SKM-1 (cell line): ENCODE data around the gene SP1.
"Not testable (repeated sequence)": the region's sequence is repeated elsewhere in the genome, so short reads cannot be mapped to it uniquely, and the experiment has no call there.

ENCODE experiments used
- DNase-seq: peaks from one replicate; lab custom pipeline; 2025; ENCODE audit not compliant: unreplicated experiment; lab: John Stamatoyannopoulos, UW

Gene SP1

GRCh38 chr12:53358836-53359419 is 21.0 kb upstream of the SP1 start:
- DNase-seq: no peak

DNA sequence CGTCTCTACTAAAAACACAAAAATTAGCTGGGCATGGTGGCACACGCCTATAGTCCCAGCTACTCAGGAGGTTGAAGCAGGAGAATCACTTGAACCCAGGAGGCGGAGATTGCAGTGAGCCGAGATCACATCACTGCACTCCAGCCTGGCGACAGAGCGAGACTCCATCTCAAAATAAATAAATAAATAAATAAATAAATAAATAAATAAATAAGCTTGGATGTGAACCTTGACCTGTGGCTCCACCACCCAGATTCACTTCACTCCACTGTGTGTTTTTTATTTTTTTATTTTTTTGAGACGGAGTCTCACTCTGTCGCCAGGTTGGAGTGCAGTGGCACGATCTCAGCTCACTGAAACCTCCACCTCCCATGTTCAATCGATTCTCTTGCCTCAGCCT is 18.3 kb upstream of the SP1 start:
- DNase-seq: not testable (repeated sequence)

GRCh38 chr12:53365245-53365904 is 14.6 kb upstream of the SP1 start:
- DNase-seq: peak; percentile 4

- not testable (repeated sequence) for DNase-seq
Measured at GRCh38 chr12:53373554-53374133, 6.3 kb upstream of the SP1 start.

GRCh38 chr12:53374277-53374676 is 5.7 kb upstream of the SP1 start:
- DNase-seq: not testable (repeated sequence)

GRCh38 chr12:53376747-53377146 is 3.2 kb upstream of the SP1 start:
- no peak for DNase-seq

- DNase-seq: no peak
Measured at GRCh38 chr12:53378222-53378621, 1.8 kb upstream of the SP1 start.

DNA sequence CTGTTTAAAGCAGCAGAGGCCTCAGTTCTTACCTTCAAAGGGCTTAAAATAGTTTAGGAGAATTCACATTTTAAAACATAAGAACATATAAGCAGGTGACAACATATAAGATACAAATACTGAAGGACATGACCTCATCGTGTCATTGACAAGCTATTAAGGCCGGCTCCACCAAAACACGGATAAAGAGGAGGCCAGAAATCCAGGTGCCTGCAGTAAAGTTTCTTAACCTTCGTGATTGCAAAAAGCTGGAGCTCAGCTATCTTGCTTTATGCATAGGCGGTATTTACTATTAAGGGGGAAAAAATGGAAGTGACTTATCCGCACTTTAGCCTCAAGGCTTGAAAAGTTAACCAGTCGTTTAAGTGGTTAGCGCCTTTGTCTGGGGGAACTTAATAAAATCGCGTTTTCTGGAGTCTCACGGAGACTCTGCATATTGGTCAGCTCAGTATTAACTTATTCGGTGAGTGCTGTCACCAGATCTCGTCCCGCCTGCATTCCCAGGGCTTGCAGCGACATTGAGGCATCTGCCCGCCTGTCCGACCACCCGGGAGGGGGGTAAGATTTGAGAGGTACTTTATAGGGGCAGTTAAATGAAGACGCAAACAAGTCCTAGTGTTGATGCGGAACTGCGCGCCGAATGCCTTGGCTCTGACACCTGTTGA is 1.1 kb upstream of the SP1 start:
- DNase-seq: no peak

DNA sequence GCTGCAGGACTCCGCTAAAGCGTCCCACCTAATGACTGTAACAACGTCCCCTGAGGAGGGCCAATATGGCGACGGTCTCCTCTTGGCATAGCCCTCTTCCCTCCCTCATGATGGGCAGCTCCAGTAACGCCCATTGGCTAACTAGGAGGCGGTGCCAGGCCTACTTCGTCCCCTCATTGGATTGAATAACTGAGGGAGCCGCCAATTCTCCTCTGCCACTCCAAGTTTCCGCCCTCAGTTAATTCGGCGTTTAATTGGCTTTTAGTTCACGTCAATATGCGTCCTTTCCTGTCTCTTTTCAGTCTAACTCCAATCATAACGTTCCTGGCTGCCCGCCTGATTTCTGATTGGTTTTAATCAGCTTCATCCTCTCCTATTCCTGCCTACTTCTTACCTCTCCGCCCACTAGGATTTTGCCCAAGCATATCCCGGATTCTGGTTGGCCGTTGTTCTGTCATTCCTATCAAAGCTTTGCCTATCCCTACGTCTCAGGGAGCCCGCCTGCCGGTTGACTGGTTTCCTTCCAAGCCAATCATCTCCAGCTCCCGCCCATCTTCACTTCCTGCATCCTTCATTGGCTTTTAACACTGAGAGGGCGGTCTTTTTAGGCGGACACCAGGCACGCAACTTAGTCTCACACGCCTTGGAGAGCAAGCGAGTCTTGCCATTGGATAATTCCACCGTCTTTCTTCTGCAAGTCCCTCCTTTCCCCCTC is 430 bp upstream of the SP1 start:
- DNase-seq: peak; percentile 96

GRCh38 chr12:53380794-53381730 is 1.1 kb downstream of the SP1 start:
- DNase-seq: no peak

DNA sequence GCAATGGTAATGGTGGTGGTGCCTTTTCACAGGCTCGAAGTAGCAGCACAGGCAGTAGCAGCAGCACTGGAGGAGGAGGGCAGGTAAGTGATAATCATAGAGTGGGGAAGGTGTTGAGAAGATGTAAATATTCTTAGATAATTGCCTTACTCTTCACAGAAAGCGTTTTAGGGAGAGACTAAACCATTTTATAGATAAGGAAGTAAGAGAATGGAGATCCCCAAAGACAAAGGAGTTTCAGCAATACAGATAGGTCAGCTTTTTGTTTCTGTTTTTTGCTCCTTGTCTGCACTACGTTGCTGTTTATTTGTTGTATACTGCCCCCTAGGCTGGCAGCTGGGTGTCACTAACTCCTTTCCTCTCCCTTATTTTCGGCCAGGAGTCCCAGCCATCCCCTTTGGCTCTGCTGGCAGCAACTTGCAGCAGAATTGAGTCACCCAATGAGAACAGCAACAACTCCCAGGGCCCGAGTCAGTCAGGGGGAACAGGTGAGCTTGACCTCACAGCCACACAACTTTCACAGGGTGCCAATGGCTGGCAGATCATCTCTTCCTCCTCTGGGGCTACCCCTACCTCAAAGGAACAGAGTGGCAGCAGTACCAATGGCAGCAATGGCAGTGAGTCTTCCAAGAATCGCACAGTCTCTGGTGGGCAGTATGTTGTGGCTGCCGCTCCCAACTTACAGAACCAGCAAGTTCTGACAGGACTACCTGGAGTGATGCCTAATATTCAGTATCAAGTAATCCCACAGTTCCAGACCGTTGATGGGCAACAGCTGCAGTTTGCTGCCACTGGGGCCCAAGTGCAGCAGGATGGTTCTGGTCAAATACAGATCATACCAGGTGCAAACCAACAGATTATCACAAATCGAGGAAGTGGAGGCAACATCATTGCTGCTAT is 2.0 kb downstream of the SP1 start:
- DNase-seq: no peak

- DNase-seq: no peak
Measured at GRCh38 chr12:53383258-53383657, 3.3 kb downstream of the SP1 start.

GRCh38 chr12:53386381-53386780 is 6.4 kb downstream of the SP1 start:
- not testable (repeated sequence) for DNase-seq

GRCh38 chr12:53388932-53389331 is 9.0 kb downstream of the SP1 start:
- no peak for DNase-seq

- no peak for DNase-seq
Measured at GRCh38 chr12:53389702-53390101, 9.7 kb downstream of the SP1 start.

- DNase-seq: no peak
Measured at GRCh38 chr12:53391724-53392123, 11.7 kb downstream of the SP1 start.

GRCh38 chr12:53399896-53400295 is 19.9 kb downstream of the SP1 start:
- no peak for DNase-seq

GRCh38 chr12:53402351-53402750 is 22.4 kb downstream of the SP1 start:
- not testable (repeated sequence) for DNase-seq

DNA sequence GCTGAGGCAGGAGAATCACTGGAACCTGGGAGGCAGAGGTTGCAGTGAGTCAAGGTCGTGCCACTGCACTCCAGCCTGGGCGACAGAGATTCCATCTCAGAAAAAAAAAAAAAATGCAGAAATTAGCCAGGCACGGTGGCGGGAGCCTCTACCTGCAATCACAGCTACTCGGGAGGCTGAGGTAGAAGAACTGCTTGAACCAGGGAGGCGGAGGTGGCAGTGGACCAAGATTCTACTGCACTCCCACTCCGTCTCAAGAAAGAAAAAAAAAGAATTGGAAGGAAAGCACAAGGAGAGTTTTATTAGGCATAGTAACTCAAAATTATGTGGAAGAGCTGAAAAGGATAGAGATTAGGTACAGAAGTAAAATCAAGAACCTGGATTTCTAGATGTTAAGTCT is 22.9 kb downstream of the SP1 start:
- no peak for DNase-seq
